GM10266 (cell line): ENCODE data around the gene CCNJL.
"Not testable (repeated sequence)": the region's sequence is repeated elsewhere in the genome, so short reads cannot be mapped to it uniquely, and the experiment has no call there.

ENCODE experiments used
- DNase-seq: peaks from one replicate; pipeline ENCODE4 v3.0.0; 2012; ENCODE audit errors: extremely low spot score
- CTCF ChIP-seq: IDR thresholded peaks from 2 replicates; pipeline ENCODE4 v1.5.1; 2012; ENCODE audit warnings: mild to moderate bottlenecking, low read depth; ENCODE audit not compliant: control insufficient read depth, insufficient read depth; ENCODE audit errors: missing control alignments

CCNJL gene

DNA sequence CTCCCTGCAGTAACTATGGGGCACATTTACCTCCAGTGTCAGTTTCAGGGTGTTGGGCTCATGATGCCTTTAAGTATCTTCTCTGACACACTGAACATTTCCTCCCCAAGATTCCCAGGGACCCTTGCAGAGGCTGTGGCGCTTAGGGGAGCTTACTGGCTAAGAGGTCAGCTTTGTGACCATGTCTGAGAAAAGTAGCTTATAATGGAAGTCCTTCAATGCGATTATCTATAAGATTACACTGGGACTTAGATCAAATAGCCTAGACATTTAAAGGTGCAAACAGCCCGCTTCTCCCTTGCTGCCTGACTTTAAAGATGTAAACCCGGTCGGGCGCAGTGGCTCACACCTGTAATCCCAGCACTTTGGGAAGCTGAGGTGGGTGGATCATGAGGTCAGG is 57.7 kb downstream of the CCNJL start:
- TF ChIP-seq CTCF = no peak
- DNase-seq = no peak

GRCh38 chr5:160253441-160253840 is 58.9 kb downstream of the CCNJL start:
- DNase-seq = no peak
- TF ChIP-seq CTCF = no peak

- DNase-seq = no peak
Observed at GRCh38 chr5:160252916-160253315, 59.4 kb downstream of the CCNJL start.

DNA sequence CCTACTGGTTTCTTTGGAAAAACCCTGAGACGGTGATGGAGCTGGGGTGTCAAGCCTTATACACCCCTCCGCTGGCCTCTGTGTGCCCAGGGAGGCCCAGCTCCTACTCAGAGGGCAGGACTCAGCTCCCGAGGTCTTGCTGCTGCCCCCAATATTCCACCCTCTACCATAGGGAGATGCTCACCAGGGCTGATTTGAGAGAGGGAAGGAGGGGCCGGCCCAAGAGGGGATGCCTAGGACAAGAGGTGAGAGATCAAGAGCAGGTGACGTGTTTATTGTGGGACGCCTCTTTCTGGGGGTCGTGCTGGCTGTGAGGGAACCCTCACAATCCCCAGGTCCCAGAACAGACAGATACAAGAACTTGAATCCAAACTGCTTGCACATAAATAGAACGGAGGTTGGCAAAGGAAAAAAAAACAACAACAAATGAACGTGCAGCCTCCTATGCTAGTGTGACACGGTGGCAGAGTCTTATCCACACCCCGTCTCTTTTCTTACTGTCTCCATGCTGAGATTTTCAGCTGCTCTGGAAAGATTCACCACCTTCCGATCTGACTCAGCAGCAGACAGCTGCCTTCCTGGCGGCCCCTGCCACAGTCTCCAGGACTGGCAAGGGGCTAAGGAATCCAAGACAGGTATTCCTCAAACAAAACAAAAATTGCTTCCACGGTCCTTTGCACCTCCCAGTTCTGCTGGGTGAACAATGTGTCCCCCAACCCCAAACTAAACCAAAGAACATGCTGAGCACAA is 60.8 kb downstream of the CCNJL start:
- TF ChIP-seq CTCF = no peak
- DNase-seq = no peak

More at GRCh38 chr5:160252916-160253315, 59.4 kb downstream of the CCNJL start:
- no peak for TF ChIP-seq CTCF

DNA sequence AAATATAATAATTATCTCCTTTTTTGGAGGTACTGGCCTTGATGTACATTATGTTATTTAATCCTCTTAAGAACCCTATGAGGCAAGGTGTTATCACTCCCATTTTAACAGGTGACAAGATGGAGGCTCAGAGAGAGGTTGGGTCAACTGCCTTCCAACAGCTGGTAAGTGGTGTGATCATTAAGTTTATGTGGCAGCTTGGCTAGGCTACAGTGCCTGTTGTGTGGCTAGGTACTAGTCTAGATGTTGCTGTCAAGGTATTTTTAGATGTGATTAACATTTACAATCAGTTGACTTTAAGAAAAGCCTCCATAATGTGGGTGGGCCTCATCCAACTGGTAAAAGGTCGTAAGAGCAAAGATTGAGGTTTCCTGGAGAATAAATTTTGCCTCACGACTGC is 61.5 kb downstream of the CCNJL start:
- no peak for TF ChIP-seq CTCF
- no peak for DNase-seq

DNA sequence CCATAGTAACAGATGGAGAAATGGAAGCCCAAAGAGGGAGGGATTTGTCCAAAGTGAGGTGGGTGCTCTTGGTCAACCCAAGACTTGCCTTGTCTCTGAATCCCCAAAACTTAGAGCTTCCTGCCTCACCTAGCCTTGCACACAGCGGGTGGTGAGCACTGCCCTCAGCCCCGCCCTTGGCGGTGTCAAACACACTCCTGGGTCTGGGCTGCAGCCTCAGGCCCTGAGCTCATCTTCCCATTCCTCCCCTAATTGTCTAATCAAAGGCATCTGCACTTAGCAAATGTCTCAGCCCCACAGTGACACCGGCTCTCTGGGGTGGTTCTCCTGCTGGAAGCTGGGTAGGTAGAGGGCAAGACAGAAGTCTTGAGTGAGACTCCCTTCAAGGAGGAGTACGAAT is 62.1 kb downstream of the CCNJL start:
- no peak for TF ChIP-seq CTCF
- DNase-seq = no peak

- not testable (repeated sequence) for DNase-seq
Observed at GRCh38 chr5:160249570-160249969, 62.8 kb downstream of the CCNJL start.
